ENCODE data around the gene PRR36. TPM values are rescaled to one million over a fixed set of nuclear protein-coding genes. Genes with fewer than 3 reads are reported as not detected.

PRR36 gene
- total RNA-seq, 2 experiments from 2014 or later = 0.25 to 0.30 TPM

DNA sequence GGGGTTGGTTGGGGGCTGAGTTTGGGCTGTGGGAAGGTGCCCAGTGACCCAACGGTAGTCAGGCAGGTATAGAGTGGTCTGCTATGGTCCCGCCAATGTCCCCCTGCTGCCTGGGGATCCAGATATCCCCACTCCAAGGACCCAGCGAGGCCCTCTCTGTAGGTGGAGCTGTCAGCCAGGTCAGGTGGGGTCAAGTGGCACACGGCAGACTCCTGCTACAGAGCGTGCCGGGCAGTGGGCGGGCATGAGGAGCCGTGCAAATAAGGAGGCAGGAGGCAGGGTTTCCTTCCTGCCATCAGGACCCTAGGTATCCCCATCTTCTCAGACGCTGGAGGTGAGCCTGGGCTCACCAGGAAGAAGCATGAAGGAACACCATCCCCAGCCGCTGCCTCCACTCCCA is 29.2 kb downstream of the PRR36 start:
- Mint-ChIP-seq H3K4me3 (no peak overlapping the region), H3K27ac (no peak overlapping the region), H3K36me3 (ENCODE audit: low read depth) (no peaks in the 10 kb centered on the region), H3K27me3 (no peaks in the 10 kb centered on the region), H3K4me1 (ENCODE audit: low read depth) (no peaks in the 10 kb centered on the region), H3K9me3 (no peaks in the 10 kb centered on the region)
- no peaks in the 10 kb centered on the region for H3K36me3 ChIP-seq (ENCODE audit: insufficient read depth, low read length)
- ChIA-PET CTCF (no interaction called here), POLR2A (no interaction called here)
- no peaks in the 10 kb centered on the region for H3K27me3 ChIP-seq (ENCODE audit: control insufficient read depth in 1 of 2, insufficient read depth in 2 of 2, low read length in 2 of 2)
- TF ChIP-seq, protein P1, sequence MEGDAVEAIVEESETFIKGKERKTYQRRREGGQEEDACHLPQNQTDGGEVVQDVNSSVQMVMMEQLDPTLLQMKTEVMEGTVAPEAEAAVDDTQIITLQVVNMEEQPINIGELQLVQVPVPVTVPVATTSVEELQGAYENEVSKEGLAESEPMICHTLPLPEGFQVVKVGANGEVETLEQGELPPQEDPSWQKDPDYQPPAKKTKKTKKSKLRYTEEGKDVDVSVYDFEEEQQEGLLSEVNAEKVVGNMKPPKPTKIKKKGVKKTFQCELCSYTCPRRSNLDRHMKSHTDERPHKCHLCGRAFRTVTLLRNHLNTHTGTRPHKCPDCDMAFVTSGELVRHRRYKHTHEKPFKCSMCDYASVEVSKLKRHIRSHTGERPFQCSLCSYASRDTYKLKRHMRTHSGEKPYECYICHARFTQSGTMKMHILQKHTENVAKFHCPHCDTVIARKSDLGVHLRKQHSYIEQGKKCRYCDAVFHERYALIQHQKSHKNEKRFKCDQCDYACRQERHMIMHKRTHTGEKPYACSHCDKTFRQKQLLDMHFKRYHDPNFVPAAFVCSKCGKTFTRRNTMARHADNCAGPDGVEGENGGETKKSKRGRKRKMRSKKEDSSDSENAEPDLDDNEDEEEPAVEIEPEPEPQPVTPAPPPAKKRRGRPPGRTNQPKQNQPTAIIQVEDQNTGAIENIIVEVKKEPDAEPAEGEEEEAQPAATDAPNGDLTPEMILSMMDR (IDR thresholded peaks at IDR 0.05) = no peak
- H3K4me1 ChIP-seq (ENCODE audit: insufficient read depth, low read length) = no peaks in the 10 kb centered on the region
- ATAC-seq (ENCODE audit: poor library complexity) (no peak), DNase-seq (no peak)
- intact Hi-C loops (cut with DNase I, micrococcal nuclease) = no loop called here
- H3K4me3 ChIP-seq (ENCODE audit: low read length) = no peak overlapping the region
- no peaks in the 10 kb centered on the region for H3K9me3 ChIP-seq (ENCODE audit: control insufficient read depth in 1 of 2, insufficient read depth in 1 of 2, low read length in 2 of 2)
- H3K27ac ChIP-seq (ENCODE audit: low read depth in 1 of 2, low read length in 2 of 2) = no peak overlapping the region

DNA sequence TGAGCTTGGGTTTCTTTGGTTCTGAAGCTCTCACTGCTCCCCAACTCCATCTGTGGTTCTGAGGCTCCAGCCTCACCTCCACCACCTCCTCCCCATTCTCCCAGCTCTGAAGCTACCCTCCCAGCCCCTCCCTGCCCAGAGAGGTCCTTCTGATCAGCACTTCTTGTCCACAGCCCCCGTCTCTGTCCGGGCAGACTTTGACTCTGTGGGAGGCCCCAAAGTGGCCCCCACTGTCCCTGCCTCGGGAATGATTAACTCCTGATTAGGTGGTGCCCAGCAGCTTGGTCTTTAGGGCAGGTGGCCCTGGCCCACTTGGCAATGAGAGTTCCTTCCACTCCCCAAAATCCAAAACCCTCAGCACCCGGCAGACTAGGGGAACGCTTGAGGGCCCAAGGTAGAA is 29.8 kb downstream of the PRR36 start:
- no peaks in the 10 kb centered on the region for H3K36me3 Mint-ChIP-seq (ENCODE audit: low read depth)
- no peak overlapping the region for H3K27ac Mint-ChIP-seq

DNA sequence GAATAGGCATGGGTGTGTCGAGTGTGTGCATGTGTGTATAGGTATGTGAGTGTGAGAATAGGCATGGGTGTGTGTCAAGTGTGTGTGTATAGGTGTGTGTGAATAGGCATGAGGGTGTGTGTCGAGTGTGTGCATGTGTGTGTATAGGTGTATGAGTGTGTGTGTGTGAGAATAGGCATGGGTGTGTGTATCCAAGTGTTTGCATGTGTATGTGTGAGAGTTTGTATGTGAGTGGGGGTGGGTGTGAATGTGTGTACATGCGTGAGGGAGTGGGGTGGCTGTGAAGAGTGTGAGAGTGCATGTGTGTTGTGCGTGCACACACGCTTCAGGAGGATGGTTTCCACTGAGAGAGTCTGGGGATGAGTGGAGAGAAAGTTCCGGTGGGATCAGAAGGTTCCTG is 30.7 kb downstream of the PRR36 start:
- no peaks in the 10 kb centered on the region for H3K36me3 ChIP-seq (ENCODE audit: insufficient read depth, low read length)
- intact Hi-C loops (cut with DNase I, micrococcal nuclease) = no loop called here
- H3K9me3 Mint-ChIP-seq = no peaks in the 10 kb centered on the region
- H3K4me1 Mint-ChIP-seq (ENCODE audit: low read depth) = no peaks in the 10 kb centered on the region
- no peak overlapping the region for H3K27ac Mint-ChIP-seq
- no peaks in the 10 kb centered on the region for H3K36me3 Mint-ChIP-seq (ENCODE audit: low read depth)
- H3K9me3 ChIP-seq (ENCODE audit: control insufficient read depth in 1 of 2, insufficient read depth in 1 of 2, low read length in 2 of 2) = no peaks in the 10 kb centered on the region
- ChIA-PET POLR2A (no interaction called here), CTCF (no interaction called here)
- ATAC-seq (ENCODE audit: poor library complexity) (no peak), DNase-seq (no peak)
- no peaks in the 10 kb centered on the region for H3K27me3 ChIP-seq (ENCODE audit: control insufficient read depth in 1 of 2, insufficient read depth in 2 of 2, low read length in 2 of 2)
- H3K27me3 Mint-ChIP-seq = no peaks in the 10 kb centered on the region
- no peak overlapping the region for H3K27ac ChIP-seq (ENCODE audit: low read depth in 1 of 2, low read length in 2 of 2)
- H3K4me3 ChIP-seq (ENCODE audit: low read length) = no peak overlapping the region
- H3K4me1 ChIP-seq (ENCODE audit: insufficient read depth, low read length) = no peaks in the 10 kb centered on the region
- TF ChIP-seq, protein P1 (IDR thresholded peaks at IDR 0.05) = no peak
- H3K4me3 Mint-ChIP-seq = no peak overlapping the region

More for the DNA sequence above, 29.8 kb downstream of the PRR36 start:
- no peak overlapping the region for H3K4me3 ChIP-seq (ENCODE audit: low read length)
- H3K4me1 Mint-ChIP-seq (ENCODE audit: low read depth) = no peaks in the 10 kb centered on the region
- no peak overlapping the region for H3K27ac ChIP-seq (ENCODE audit: low read depth in 1 of 2, low read length in 2 of 2)
- ChIA-PET CTCF (no interaction called here), POLR2A (interaction anchor here (0.6 kb wide), 1 partner anchor 1422 kb away, joined by 4 read pairs; no protein-coding TSS in a partner anchor)
- H3K9me3 Mint-ChIP-seq = no peaks in the 10 kb centered on the region
- TF ChIP-seq, protein P1 (IDR thresholded peaks at IDR 0.05) = no peak
- no peaks in the 10 kb centered on the region for H3K4me1 ChIP-seq (ENCODE audit: insufficient read depth, low read length)
- no peaks in the 10 kb centered on the region for H3K27me3 Mint-ChIP-seq
- ATAC-seq (ENCODE audit: poor library complexity) (no peak), DNase-seq (no peak)
- H3K27me3 ChIP-seq (ENCODE audit: control insufficient read depth in 1 of 2, insufficient read depth in 2 of 2, low read length in 2 of 2) = no peaks in the 10 kb centered on the region
- no peaks in the 10 kb centered on the region for H3K36me3 ChIP-seq (ENCODE audit: insufficient read depth, low read length)
- intact Hi-C loops (cut with DNase I, micrococcal nuclease) = no loop called here
- H3K4me3 Mint-ChIP-seq = no peak overlapping the region
- H3K9me3 ChIP-seq (ENCODE audit: control insufficient read depth in 1 of 2, insufficient read depth in 1 of 2, low read length in 2 of 2) = no peaks in the 10 kb centered on the region

Measured in CD4-positive, alpha-beta T cell (primary cell).